ENCODE data around the gene PHF23.

PHF23 gene

DNA sequence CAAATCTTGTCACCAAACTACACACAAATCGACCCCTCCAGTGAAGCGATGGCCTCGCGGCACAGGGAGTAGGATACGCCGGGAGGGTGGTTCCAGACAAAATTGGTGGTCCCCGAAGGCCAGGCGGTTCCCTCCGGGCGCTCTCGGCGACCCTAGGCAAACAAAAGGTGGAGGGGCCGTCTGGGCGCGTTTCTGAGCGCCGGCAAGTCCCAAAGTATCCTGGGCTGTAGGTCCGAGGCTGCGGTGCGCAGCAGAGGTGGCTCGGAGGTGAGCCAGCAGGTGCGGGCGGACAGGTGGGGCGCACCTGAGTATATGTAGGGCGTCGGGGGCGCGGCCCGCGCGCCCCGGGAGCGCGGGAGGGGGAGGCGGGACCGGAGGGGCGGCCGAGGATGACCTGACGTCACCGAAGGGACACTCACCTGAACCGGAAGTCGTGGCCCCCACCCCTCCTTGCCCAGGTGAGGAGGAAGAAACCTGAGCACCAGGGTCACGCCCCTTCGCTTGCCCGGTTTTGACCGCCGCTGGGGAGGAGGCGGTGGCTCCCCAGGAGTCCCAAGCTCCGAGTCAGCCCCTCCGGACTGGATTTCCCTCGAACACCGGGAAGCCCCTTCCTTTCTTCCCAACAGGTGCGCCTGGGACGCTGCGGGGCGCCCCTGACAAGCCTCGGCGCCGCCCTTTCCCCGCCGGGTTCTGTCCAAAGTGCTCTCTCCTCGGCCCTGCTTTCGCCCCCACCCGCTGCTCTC, 23.1 kb upstream of the PHF23 start, which contains the start of gene CLDN7:
CLDN7 (minus strand) TSS at position 287 of the 743 bp plus-strand sequence. CDS start 435 bp downstream, outside the sequence.
- peak within 1 kb of the TSS in 5 of 7 experiments; percentile 33 to 69 (median 62) for H3K4me3 ChIP-seq (ENCODE audit: control insufficient read depth in 1 of 7, extremely low read depth in 1 of 7, insufficient read depth in 4 of 7, low read depth in 2 of 7, low read length in 6 of 7)
- ChIA-PET CTCF (no interaction called here), POLR2A (no interaction called here)
- H3K9me3 ChIP-seq (ENCODE audit: control extremely low read depth in 1 of 5, control insufficient read depth in 4 of 5, insufficient read depth in 2 of 5, low read depth in 1 of 5, low read length in 4 of 5) = no peaks in the 10 kb centered on the region
- DNase-seq = no peak
- 12% methylated on average over 59 of the region's 64 CpGs for WGBS (ENCODE audit: insufficient coverage)
- H3K27ac ChIP-seq (ENCODE audit: insufficient read depth in 1 of 2, low read depth in 1 of 2, low read length in 2 of 2, poor library complexity in 1 of 2, severe bottlenecking in 2 of 2) = no peak within 1 kb of the TSS
- peaks cover 0 to 37% (median 30%) of the 10 kb centered on the region in 4 experiments for H3K4me1 ChIP-seq (ENCODE audit: control extremely low read depth in 1 of 4, control insufficient read depth in 4 of 4, insufficient read depth in 4 of 4, low read length in 3 of 4)
- peaks cover 0 to 21% (median 15%) of the 10 kb centered on the region in 4 experiments for H3K36me3 ChIP-seq (ENCODE audit: control insufficient read depth in 4 of 4, insufficient read depth in 4 of 4, low read length in 3 of 4)
- peaks cover 0 to 45% (median 21%) of the 10 kb centered on the region in 5 experiments for H3K27me3 ChIP-seq (replicated peaks in 2 of 5; ENCODE audit: control insufficient read depth in 4 of 5, insufficient read depth in 5 of 5, low read length in 4 of 5)

GRCh38 chr17:7261379-7262191, 22.3 kb upstream of the PHF23 start:
- Histone ChIP-seq H3K4me1 (ENCODE audit: control extremely low read depth in 1 of 4, control insufficient read depth in 4 of 4, insufficient read depth in 4 of 4, low read length in 3 of 4) (peaks cover 0 to 37% (median 30%) of the 10 kb centered on the region in 4 experiments), H3K36me3 (ENCODE audit: control insufficient read depth in 4 of 4, insufficient read depth in 4 of 4, low read length in 3 of 4) (peaks cover 0 to 27% (median 20%) of the 10 kb centered on the region in 4 experiments), H3K9me3 (ENCODE audit: control extremely low read depth in 1 of 5, control insufficient read depth in 4 of 5, insufficient read depth in 2 of 5, low read depth in 1 of 5, low read length in 4 of 5) (no peaks in the 10 kb centered on the region), H3K4me3 (ENCODE audit: control insufficient read depth in 1 of 7, extremely low read depth in 1 of 7, insufficient read depth in 4 of 7, low read depth in 2 of 7, low read length in 6 of 7) (peak overlapping the region in 5 of 7 experiments; percentile 33 to 69 (median 62)), H3K27ac (ENCODE audit: insufficient read depth in 1 of 2, low read depth in 1 of 2, low read length in 2 of 2, poor library complexity in 1 of 2, severe bottlenecking in 2 of 2) (no peak overlapping the region), H3K27me3 (replicated peaks in 2 of 5; ENCODE audit: control insufficient read depth in 4 of 5, insufficient read depth in 5 of 5, low read length in 4 of 5) (peaks cover 0 to 45% (median 21%) of the 10 kb centered on the region in 5 experiments)
- CTCF ChIA-PET = no interaction called here
- POLR2A ChIA-PET = no interaction called here
- 9% methylated on average over 41 of the region's 71 CpGs for WGBS (ENCODE audit: insufficient coverage)
- peak in 2 of 3 donors; percentile 44 to 58 for DNase-seq

DNA sequence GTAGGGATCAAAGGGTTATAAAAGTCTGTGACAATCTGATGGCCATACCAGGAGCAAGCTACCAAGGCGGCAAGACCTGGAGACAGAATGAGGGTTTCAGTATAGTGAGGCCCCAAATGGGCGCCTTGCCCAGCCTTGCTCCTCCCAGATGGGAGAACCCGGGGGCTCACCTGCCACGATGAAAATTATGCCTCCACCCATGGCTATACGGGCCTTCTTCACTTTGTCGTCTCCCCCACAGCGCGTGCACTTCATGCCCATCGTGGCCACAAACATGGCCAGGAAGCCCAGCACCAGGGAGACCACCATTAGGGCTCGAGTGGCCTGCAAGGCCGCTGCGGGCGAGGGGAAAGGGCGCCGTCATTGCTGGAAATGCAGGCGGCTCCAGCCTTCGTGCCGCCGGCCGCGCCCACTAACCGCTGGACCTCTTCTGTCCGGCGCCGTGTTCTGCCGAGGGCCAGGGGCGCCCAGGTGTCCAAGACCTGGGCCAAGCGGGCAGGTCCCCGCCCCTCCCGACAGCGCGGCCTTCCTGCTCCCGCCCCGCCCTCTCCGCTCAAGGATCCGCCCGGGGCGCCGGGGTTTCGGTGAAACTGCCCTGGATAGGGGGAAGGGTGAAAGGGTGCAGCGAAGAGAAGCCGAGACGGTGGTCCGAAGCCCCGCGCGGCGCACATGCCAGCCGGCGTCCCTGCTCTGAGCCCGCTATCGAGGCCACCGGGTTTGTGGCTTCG, 21.6 kb upstream of the PHF23 start:
- POLR2A ChIA-PET = no interaction called here
- 6% methylated on average over 49 of the region's 54 CpGs for WGBS (ENCODE audit: insufficient coverage)
- H3K4me3 ChIP-seq (ENCODE audit: control insufficient read depth in 1 of 7, extremely low read depth in 1 of 7, insufficient read depth in 4 of 7, low read depth in 2 of 7, low read length in 6 of 7) = peak overlapping the region in 6 of 7 experiments; percentile 6 to 69 (median 54)
- no peaks in the 10 kb centered on the region for H3K9me3 ChIP-seq (ENCODE audit: control extremely low read depth in 1 of 5, control insufficient read depth in 4 of 5, insufficient read depth in 2 of 5, low read depth in 1 of 5, low read length in 4 of 5)
- DNase-seq = peak in 2 of 3 donors; percentile 40 to 52
- H3K4me1 ChIP-seq (ENCODE audit: control extremely low read depth in 1 of 4, control insufficient read depth in 4 of 4, insufficient read depth in 4 of 4, low read length in 3 of 4) = peaks cover 0 to 37% (median 30%) of the 10 kb centered on the region in 4 experiments
- H3K27ac ChIP-seq (ENCODE audit: insufficient read depth in 1 of 2, low read depth in 1 of 2, low read length in 2 of 2, poor library complexity in 1 of 2, severe bottlenecking in 2 of 2) = no peak overlapping the region
- H3K27me3 ChIP-seq (replicated peaks in 2 of 5; ENCODE audit: control insufficient read depth in 4 of 5, insufficient read depth in 5 of 5, low read length in 4 of 5) = peaks cover 0 to 42% (median 21%) of the 10 kb centered on the region in 5 experiments
- CTCF ChIA-PET = interaction anchor here (1.0 to 1.4 kb wide), 2 partner anchors 40 to 82 kb away, joined by 3 to 5 read pairs; no protein-coding TSS in a partner anchor
- H3K36me3 ChIP-seq (ENCODE audit: control insufficient read depth in 4 of 4, insufficient read depth in 4 of 4, low read length in 3 of 4) = peaks cover 0 to 35% (median 24%) of the 10 kb centered on the region in 4 experiments

DNA sequence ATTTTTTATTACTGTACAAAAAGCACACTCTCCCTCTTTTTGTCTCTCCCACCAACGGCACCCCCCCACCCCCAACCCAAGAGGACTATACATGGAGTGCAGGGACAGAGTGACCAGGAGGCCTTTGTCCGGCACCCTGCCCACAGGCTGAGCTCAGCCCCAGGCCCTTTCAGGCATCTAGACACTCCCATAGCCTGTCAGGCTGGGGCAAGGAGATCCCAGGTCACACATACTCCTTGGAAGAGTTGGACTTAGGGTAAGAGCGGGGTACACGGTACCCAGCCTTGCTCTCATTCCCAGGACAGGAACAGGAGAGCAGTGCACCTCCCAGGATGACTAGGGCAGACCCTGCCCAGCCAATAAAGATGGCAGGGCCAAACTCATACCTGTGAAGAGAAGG, 20.9 kb upstream of the PHF23 start:
- peaks cover 0 to 39% (median 28%) of the 10 kb centered on the region in 4 experiments for H3K36me3 ChIP-seq (ENCODE audit: control insufficient read depth in 4 of 4, insufficient read depth in 4 of 4, low read length in 3 of 4)
- H3K4me1 ChIP-seq (ENCODE audit: control extremely low read depth in 1 of 4, control insufficient read depth in 4 of 4, insufficient read depth in 4 of 4, low read length in 3 of 4) = peaks cover 0 to 37% (median 30%) of the 10 kb centered on the region in 4 experiments
- no peaks in the 10 kb centered on the region for H3K9me3 ChIP-seq (ENCODE audit: control extremely low read depth in 1 of 5, control insufficient read depth in 4 of 5, insufficient read depth in 2 of 5, low read depth in 1 of 5, low read length in 4 of 5)
- POLR2A ChIA-PET = interaction anchor here (0.6 kb wide), 1 partner anchor 85 kb away, joined by 5 read pairs; no protein-coding TSS in a partner anchor
- H3K27me3 ChIP-seq (replicated peaks in 2 of 5; ENCODE audit: control insufficient read depth in 4 of 5, insufficient read depth in 5 of 5, low read length in 4 of 5) = peaks cover 0 to 42% (median 21%) of the 10 kb centered on the region in 5 experiments
- H3K27ac ChIP-seq (ENCODE audit: insufficient read depth in 1 of 2, low read depth in 1 of 2, low read length in 2 of 2, poor library complexity in 1 of 2, severe bottlenecking in 2 of 2) = no peak overlapping the region
- H3K4me3 ChIP-seq (ENCODE audit: control insufficient read depth in 1 of 7, extremely low read depth in 1 of 7, insufficient read depth in 4 of 7, low read depth in 2 of 7, low read length in 6 of 7) = peak overlapping the region in 3 of 7 experiments; percentile 62 to 69 (median 68)
- CTCF ChIA-PET = interaction anchor here (1.0 to 1.4 kb wide), 5 partner anchors 17 to 214 kb away, joined by 3 to 6 read pairs (median 3); partner anchors contain the start of gene GABARAP
- 100% methylated on average over 2 of the region's 4 CpGs for whole genome bisulfite sequencing (ENCODE audit: insufficient coverage)
- DNase-seq = no peak

- peaks cover 2 to 43% (median 33%) of the 10 kb centered on the region in 4 experiments for H3K36me3 ChIP-seq (ENCODE audit: control insufficient read depth in 4 of 4, insufficient read depth in 4 of 4, low read length in 3 of 4)
- H3K9me3 ChIP-seq (ENCODE audit: control extremely low read depth in 1 of 5, control insufficient read depth in 4 of 5, insufficient read depth in 2 of 5, low read depth in 1 of 5, low read length in 4 of 5) = no peaks in the 10 kb centered on the region
- DNase-seq = no peak
- WGBS (ENCODE audit: insufficient coverage) = 100% methylated on average over 2 of the region's 6 CpGs
- H3K4me3 ChIP-seq (ENCODE audit: control insufficient read depth in 1 of 7, extremely low read depth in 1 of 7, insufficient read depth in 4 of 7, low read depth in 2 of 7, low read length in 6 of 7) = no peak overlapping the region
- CTCF ChIA-PET = interaction anchor here (1.0 to 1.4 kb wide), 5 partner anchors 17 to 214 kb away, joined by 3 to 6 read pairs (median 3); partner anchors contain the start of gene GABARAP
- POLR2A ChIA-PET = no interaction called here
- H3K27me3 ChIP-seq (replicated peaks in 2 of 5; ENCODE audit: control insufficient read depth in 4 of 5, insufficient read depth in 5 of 5, low read length in 4 of 5) = peaks cover 0 to 38% (median 21%) of the 10 kb centered on the region in 5 experiments
- no peak overlapping the region for H3K27ac ChIP-seq (ENCODE audit: insufficient read depth in 1 of 2, low read depth in 1 of 2, low read length in 2 of 2, poor library complexity in 1 of 2, severe bottlenecking in 2 of 2)
- H3K4me1 ChIP-seq (ENCODE audit: control extremely low read depth in 1 of 4, control insufficient read depth in 4 of 4, insufficient read depth in 4 of 4, low read length in 3 of 4) = peaks cover 0 to 37% (median 30%) of the 10 kb centered on the region in 4 experiments
Measured at GRCh38 chr17:7259555-7259889, 20.3 kb upstream of the PHF23 start.

DNA sequence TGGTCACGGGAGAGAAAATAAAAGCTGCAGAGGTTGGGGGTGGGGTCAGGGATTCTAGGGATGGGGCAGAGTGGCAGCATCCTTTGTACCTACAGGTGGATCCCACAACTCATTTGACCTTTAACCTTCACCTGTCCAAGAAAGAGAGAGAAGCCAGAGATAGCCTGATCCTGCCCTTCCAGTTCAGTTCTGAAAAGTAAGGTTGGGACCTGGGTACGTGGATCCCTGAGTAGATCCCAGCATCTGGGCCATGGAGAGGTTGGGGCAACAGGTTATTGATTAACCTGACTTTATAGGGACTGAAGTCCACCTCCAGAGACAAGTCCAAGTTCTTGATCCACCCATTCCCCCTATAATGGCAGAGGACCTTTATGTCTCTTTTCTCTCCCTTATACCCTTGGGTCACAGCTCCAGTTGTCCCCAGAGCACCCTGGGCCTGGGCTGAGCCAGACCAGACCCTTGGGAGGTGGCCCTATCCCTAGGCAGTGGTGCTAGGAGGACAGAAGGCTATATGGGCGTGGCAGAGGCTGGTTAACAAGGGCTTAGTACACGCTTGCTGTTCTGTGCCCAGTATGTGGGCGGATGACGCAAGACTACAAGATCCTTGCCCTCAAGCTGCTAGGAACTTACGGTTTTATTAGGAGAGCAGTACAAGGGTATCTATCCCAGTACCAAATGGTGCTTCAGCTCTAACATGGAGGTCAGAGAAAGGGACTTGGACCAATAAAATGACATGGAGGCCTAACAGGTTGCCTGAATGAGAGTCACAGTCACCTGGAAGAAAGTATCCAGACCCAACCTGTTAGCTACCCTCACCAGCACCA, 19.7 kb upstream of the PHF23 start:
- H3K4me3 ChIP-seq (ENCODE audit: control insufficient read depth in 1 of 7, extremely low read depth in 1 of 7, insufficient read depth in 4 of 7, low read depth in 2 of 7, low read length in 6 of 7) = no peak overlapping the region
- POLR2A ChIA-PET = no interaction called here
- no peak overlapping the region for H3K27ac ChIP-seq (ENCODE audit: insufficient read depth in 1 of 2, low read depth in 1 of 2, low read length in 2 of 2, poor library complexity in 1 of 2, severe bottlenecking in 2 of 2)

More for the DNA sequence above, 19.7 kb upstream of the PHF23 start:
- no peaks in the 10 kb centered on the region for H3K9me3 ChIP-seq (ENCODE audit: control extremely low read depth in 1 of 5, control insufficient read depth in 4 of 5, insufficient read depth in 2 of 5, low read depth in 1 of 5, low read length in 4 of 5)
- H3K4me1 ChIP-seq (ENCODE audit: control extremely low read depth in 1 of 4, control insufficient read depth in 4 of 4, insufficient read depth in 4 of 4, low read length in 3 of 4) = peaks cover 0 to 37% (median 30%) of the 10 kb centered on the region in 4 experiments
- no peak for DNase-seq
- CTCF ChIA-PET = interaction anchor here (1.0 to 1.4 kb wide), 3 partner anchors 16 to 213 kb away, joined by 3 to 6 read pairs (median 3); partner anchors contain the start of gene GABARAP
- peaks cover 0 to 35% (median 21%) of the 10 kb centered on the region in 5 experiments for H3K27me3 ChIP-seq (replicated peaks in 2 of 5; ENCODE audit: control insufficient read depth in 4 of 5, insufficient read depth in 5 of 5, low read length in 4 of 5)
- H3K36me3 ChIP-seq (ENCODE audit: control insufficient read depth in 4 of 4, insufficient read depth in 4 of 4, low read length in 3 of 4) = peaks cover 4 to 49% (median 38%) of the 10 kb centered on the region in 4 experiments
- 96% methylated on average over 5 of the region's 7 CpGs for WGBS (ENCODE audit: insufficient coverage)
